Memory B cell (primary cell): ENCODE measurements around the gene ZNF175.
A peak's percentile ranks its signal among the peaks of the same experiment; 100 is the strongest.

Experiments
- ATAC-seq: fragments of 150-1000 bp; cut with Tn5 transposase; 2 replicates; pipeline ENCODE4 v1.10.0; 2021; ENCODE audit warnings: low read depth, mild to moderate bottlenecking, moderate library complexity
- DNase-seq, 2 donors: peaks; one replicate each; pipeline ENCODE4 v3.0.0; 2022; ENCODE audit warnings: low spot score in 2 of 2
- H3K27ac Mint-ChIP-seq: one replicate; pipeline ENCODE4 v1.8.0; 2022; ENCODE audit warnings: mild to moderate bottlenecking, moderate library complexity, mixed read lengths
- H3K27me3 Mint-ChIP-seq: one replicate; pipeline ENCODE4 v1.8.0; 2022; ENCODE audit warnings: mixed read lengths
- H3K36me3 Mint-ChIP-seq: one replicate; pipeline ENCODE4 v1.8.0; 2022; ENCODE audit warnings: mild to moderate bottlenecking, mixed read lengths
- H3K4me1 Mint-ChIP-seq: one replicate; pipeline ENCODE4 v1.8.0; 2022; ENCODE audit warnings: mixed read lengths
- H3K4me3 Mint-ChIP-seq: one replicate; pipeline ENCODE4 v1.8.0; 2022; ENCODE audit warnings: mild to moderate bottlenecking, moderate library complexity, mixed read lengths
- H3K9me3 Mint-ChIP-seq: one replicate; pipeline ENCODE4 v1.8.0; 2022; ENCODE audit warnings: mixed read lengths

ZNF175 gene

DNA sequence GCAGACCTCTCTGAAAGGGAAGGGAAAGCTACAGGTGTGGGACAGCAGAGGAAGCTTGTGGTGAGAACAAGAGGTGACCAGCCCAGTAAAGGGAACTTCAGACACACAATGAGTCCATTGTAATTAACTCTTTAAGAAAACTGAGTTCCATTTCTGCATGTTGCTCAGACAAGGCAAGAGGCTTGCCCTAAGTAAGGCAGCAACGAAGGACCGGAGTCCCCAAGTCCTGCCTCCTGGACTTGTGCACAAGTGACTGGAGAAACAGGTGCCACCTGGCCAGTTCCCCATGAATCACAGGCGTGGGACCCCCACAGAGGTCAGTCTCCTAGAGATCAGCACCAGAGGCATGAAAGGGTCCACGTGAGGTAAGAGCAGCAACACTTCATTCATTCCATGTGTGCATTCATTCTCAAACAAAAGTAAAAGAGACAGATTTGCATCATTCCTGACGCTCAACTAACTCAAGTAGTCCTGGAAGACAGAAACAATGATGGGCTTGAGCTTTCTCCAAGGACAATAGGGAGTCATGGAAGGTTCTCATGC is 24.9 kb upstream of the ZNF175 start:
- Mint-ChIP-seq H3K27me3 (no peaks in the 10 kb centered on the region), H3K36me3 (peaks cover 4% of the 10 kb centered on the region), H3K27ac (peak overlapping the region; percentile 86), H3K4me3 (peak overlapping the region; percentile 69), H3K4me1 (peaks cover 65% of the 10 kb centered on the region), H3K9me3 (no peaks in the 10 kb centered on the region)
- no peak for ATAC-seq
- DNase-seq, result no peak

GRCh38 chr19:51546650-51547396 is 24.3 kb upstream of the ZNF175 start:
- H3K36me3 Mint-ChIP-seq, result peaks cover 10% of the 10 kb centered on the region
- no peaks in the 10 kb centered on the region for H3K27me3 Mint-ChIP-seq
- H3K27ac Mint-ChIP-seq, result peak overlapping the region; percentile 86
- DNase-seq (no peak), ATAC-seq (no peak)
- peaks cover 62% of the 10 kb centered on the region for H3K4me1 Mint-ChIP-seq
- peak overlapping the region; percentile 69 for H3K4me3 Mint-ChIP-seq
- H3K9me3 Mint-ChIP-seq, result no peaks in the 10 kb centered on the region

DNA sequence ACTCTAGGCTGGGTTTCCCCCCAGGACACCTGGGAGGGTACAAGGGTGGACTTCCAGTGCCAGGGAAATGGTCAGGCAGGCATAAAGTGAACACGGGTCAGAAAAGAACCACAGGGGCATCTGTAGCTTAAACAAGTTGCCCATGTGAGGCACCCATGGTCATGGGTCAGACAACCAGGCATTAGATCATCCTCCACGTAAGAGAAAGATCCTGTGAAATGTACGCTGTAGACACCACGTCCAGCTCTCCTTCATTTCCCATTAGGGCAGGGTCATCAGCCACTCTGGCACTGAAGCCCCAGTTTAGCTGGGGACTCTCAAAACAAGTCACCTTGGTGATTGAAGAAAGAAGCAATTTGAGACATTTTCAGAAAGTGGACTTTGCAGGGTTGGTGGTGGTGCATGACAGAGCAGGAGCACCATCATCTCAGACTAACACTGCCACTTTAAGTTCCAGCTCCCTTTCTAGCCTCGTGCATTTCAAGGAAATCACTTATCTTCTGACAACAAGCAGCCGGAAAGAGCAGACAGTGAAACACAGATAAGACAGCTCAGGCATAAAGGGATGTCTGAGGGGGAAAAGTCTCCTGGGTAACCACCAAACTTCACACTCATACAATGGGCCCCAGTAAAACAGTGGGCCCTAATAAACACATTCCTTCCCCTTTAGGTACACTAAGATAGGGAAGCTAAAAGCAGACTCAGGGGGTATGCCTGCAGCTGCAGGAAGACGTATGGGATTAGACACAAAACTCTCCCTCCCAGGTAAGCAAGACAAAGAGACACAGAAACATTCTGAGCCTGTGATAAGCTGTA is 23.5 kb upstream of the ZNF175 start:
- no peak for DNase-seq

DNA sequence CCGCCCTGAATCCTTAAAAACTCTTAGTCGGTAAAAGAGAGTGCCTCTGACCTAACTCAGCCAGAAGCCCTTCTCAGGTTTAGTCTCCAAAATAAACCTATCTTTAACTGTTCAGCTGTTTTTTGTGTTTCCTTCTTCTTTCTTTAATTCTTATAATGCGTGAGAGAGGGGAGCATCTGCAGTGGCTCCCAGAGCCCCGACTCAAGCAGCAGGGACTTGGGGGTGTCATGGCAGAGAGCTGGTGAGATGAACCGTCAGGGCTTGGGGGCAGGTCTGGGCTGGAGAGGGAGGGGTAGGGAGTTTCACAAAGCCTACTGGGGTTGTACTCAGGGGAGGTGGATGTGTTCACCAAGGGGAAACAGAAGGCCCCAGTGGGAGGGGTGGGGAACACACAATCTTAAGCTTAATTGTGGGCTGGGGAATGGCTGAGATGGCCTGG is 22.9 kb upstream of the ZNF175 start:
- ATAC-seq (no peak), DNase-seq (no peak)
- Mint-ChIP-seq H3K4me1 (peaks cover 62% of the 10 kb centered on the region), H3K27me3 (no peaks in the 10 kb centered on the region), H3K36me3 (peaks cover 20% of the 10 kb centered on the region), H3K27ac (peak overlapping the region; percentile 86), H3K4me3 (peak overlapping the region; percentile 69), H3K9me3 (no peaks in the 10 kb centered on the region)

More for the DNA sequence above, 23.5 kb upstream of the ZNF175 start:
- Mint-ChIP-seq H3K36me3 (peaks cover 17% of the 10 kb centered on the region), H3K27ac (peak overlapping the region; percentile 86), H3K9me3 (no peaks in the 10 kb centered on the region), H3K4me3 (peak overlapping the region; percentile 69), H3K27me3 (no peaks in the 10 kb centered on the region), H3K4me1 (peaks cover 60% of the 10 kb centered on the region)
- no peak for ATAC-seq

DNA sequence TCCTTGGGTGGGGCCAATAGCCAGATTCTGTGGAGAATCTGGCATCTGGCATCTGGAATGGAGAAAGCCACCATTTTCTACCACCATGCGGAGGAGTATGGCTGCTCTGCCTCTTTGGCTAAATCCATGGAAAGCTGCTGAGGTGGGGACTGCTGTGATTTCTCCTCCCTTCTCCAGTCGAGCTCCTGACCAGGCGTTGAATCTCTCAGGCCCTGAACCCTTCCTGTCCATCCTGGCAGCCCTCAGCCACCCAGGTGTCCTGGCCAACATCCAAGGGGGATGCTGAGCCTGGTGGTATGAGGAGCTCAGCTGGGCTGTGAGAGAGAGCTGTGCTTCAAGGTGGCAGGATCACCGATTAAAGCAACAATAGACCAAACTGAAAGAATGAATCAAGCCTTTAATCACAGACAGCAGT is 22.2 kb upstream of the ZNF175 start:
- Mint-ChIP-seq H3K27ac (peak overlapping the region; percentile 86), H3K4me1 (peaks cover 61% of the 10 kb centered on the region), H3K9me3 (no peaks in the 10 kb centered on the region), H3K36me3 (peaks cover 21% of the 10 kb centered on the region), H3K4me3 (peak overlapping the region; percentile 97), H3K27me3 (no peaks in the 10 kb centered on the region)
- no peak for DNase-seq
- ATAC-seq, result no peak

GRCh38 chr19:51549533-51550324 is 21.4 kb upstream of the ZNF175 start:
- Mint-ChIP-seq H3K36me3 (peaks cover 26% of the 10 kb centered on the region), H3K4me3 (peak overlapping the region; percentile 97), H3K27ac (peak overlapping the region; percentile 86), H3K4me1 (peaks cover 62% of the 10 kb centered on the region), H3K27me3 (no peaks in the 10 kb centered on the region), H3K9me3 (no peaks in the 10 kb centered on the region)
- DNase-seq (no peak), ATAC-seq (peak; percentile 47)

DNA sequence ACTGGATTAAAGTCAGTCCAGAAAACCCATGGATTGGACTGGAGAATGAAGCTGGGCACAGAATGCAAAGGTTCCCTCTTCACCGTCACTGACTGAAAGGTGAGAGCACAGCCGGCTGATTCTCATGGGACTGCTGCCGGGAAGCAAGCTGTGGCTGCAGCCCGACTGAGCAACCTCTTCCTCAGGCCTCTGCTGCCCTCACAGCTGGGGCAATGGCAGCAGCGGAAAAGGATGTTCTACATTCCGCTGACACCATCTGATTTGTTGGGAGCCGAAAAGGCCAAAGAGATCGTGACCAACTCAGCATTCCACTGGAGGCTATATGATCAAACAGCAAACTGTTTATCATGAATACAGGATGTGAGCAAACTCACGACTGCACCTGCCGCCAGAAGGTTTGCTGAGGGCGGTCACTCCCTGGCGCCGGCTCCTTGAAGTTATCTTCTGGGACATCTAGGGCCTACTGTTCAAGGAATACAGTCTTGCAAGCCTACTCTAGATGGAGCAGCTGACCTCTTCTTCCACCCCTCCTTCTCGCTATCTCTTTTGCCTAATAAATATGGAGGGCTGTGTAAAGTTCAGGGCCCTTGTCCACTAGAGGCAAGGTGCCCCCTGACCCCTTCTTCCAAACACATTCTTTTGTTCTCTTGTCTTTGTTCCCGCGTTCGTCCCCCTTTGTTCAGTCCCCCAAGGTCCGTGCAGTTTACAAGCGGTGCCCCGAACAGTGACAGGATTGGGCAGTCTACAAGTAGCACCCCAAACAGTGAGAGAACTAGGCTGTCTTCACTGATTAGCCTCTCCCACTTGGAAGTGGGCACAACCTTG is 20.0 kb upstream of the ZNF175 start:
- H3K27me3 Mint-ChIP-seq, result no peaks in the 10 kb centered on the region

DNA sequence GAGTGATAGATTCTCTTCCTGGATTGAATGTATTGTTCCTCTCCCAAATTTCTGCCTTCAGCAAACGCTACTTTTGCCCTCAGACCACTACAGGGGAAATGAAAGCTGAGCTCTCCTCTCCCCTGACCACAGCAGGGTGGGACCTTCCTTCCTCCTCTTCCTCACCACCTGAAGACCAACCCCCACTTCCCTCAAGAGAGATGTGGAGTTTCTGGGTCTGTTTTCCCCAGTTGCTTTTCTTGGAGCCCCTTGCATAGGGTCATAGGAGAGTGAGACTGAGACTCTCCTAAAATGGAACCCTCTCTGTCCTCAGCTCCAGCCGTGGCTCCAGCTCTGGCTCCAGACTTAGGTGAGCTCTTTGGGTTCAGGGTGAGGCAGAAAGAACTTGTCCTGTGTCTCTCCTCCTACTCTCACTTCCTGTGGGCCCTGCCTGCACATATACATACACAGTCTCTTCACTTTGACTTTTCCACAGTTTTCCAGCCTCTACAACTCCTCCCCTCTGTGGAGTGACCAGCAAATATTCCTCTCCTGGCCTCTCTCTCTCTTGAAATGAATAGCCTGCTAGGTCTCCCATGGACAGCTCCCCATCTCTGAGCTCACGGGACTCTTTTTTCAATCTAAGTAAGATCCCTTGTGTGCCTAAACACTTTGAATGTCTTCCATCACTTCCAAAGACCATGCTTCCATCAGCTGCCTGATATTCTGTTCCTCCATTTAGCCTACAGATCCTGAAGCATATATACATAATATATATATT is 19.2 kb upstream of the ZNF175 start:
- DNase-seq (no peak), ATAC-seq (peak; percentile 61)
- peaks cover 54% of the 10 kb centered on the region for H3K4me1 Mint-ChIP-seq
- H3K36me3 Mint-ChIP-seq, result peaks cover 41% of the 10 kb centered on the region
- H3K27ac Mint-ChIP-seq, result peak overlapping the region; percentile 86
- no peaks in the 10 kb centered on the region for H3K27me3 Mint-ChIP-seq
- peak overlapping the region; percentile 97 for H3K4me3 Mint-ChIP-seq
- H3K9me3 Mint-ChIP-seq, result no peaks in the 10 kb centered on the region

More for the DNA sequence above, 20.0 kb upstream of the ZNF175 start:
- H3K27ac Mint-ChIP-seq, result peak overlapping the region; percentile 86
- no peaks in the 10 kb centered on the region for H3K9me3 Mint-ChIP-seq
- ATAC-seq (peak; percentile 33), DNase-seq (no peak)
- H3K36me3 Mint-ChIP-seq, result peaks cover 34% of the 10 kb centered on the region
- H3K4me1 Mint-ChIP-seq, result peaks cover 56% of the 10 kb centered on the region
- H3K4me3 Mint-ChIP-seq, result peak overlapping the region; percentile 97

GRCh38 chr19:51552608-51552995 is 18.5 kb upstream of the ZNF175 start:
- ATAC-seq (no peak), DNase-seq (no peak)
- Mint-ChIP-seq H3K4me1 (peaks cover 48% of the 10 kb centered on the region), H3K27me3 (no peaks in the 10 kb centered on the region), H3K36me3 (peaks cover 43% of the 10 kb centered on the region), H3K9me3 (no peaks in the 10 kb centered on the region), H3K27ac (peak overlapping the region; percentile 86), H3K4me3 (peak overlapping the region; percentile 97)

GRCh38 chr19:51552996-51553725 is 17.9 kb upstream of the ZNF175 start:
- H3K36me3 Mint-ChIP-seq, result peaks cover 43% of the 10 kb centered on the region
- no peaks in the 10 kb centered on the region for H3K9me3 Mint-ChIP-seq
- no peak for ATAC-seq
- no peaks in the 10 kb centered on the region for H3K27me3 Mint-ChIP-seq
- peak; percentile 29 to 62 for DNase-seq
- H3K27ac Mint-ChIP-seq, result peak overlapping the region; percentile 86
- peaks cover 42% of the 10 kb centered on the region for H3K4me1 Mint-ChIP-seq
- H3K4me3 Mint-ChIP-seq, result peak overlapping the region; percentile 97

- Mint-ChIP-seq H3K9me3 (no peaks in the 10 kb centered on the region), H3K36me3 (peaks cover 26% of the 10 kb centered on the region)
- ATAC-seq, result no peak
Observed at GRCh38 chr19:51559240-51559639, 11.8 kb upstream of the ZNF175 start.

GRCh38 chr19:51560339-51560738 is 10.7 kb upstream of the ZNF175 start:
- Mint-ChIP-seq H3K4me3 (no peak overlapping the region), H3K27me3 (no peaks in the 10 kb centered on the region), H3K9me3 (no peaks in the 10 kb centered on the region), H3K27ac (no peak overlapping the region), H3K36me3 (peaks cover 19% of the 10 kb centered on the region), H3K4me1 (peaks cover 33% of the 10 kb centered on the region)
- DNase-seq (no peak), ATAC-seq (no peak)

More at GRCh38 chr19:51559240-51559639, 11.8 kb upstream of the ZNF175 start:
- Mint-ChIP-seq H3K4me1 (peaks cover 29% of the 10 kb centered on the region), H3K27ac (no peak overlapping the region), H3K4me3 (no peak overlapping the region), H3K27me3 (no peaks in the 10 kb centered on the region)
- DNase-seq, result no peak
